ENCODE data around the gene FSD2.

The FSD2 gene

GRCh38 chr15:82781349-82781748 is 24.5 kb downstream of the FSD2 start:
- no peak overlapping the region for H2AFZ ChIP-seq (ENCODE audit: low read length)
- H3K4me2 ChIP-seq (ENCODE audit: low read depth, low read length): no peak overlapping the region
- H4K20me1 ChIP-seq (ENCODE audit: insufficient read depth, low read length): no peaks in the 10 kb centered on the region
- H3K79me2 ChIP-seq (ENCODE audit: low read length): no peaks in the 10 kb centered on the region
- no peak for TF ChIP-seq CTCF (IDR thresholded peaks at IDR 0.05; ENCODE audit: low read length)
- no peak for TF ChIP-seq EZH2phosphoT487 (IDR thresholded peaks at IDR 0.05; ENCODE audit: low read length)
- TF ChIP-seq EZH2 (optimal IDR thresholded peaks at IDR 0.05; ENCODE audit: low read depth, low read length): no peak
- H3K9me2 ChIP-seq (replicated peaks; ENCODE audit: insufficient read depth, low read length): no peaks in the 10 kb centered on the region
- H3K36me3 ChIP-seq (replicated peaks; ENCODE audit: insufficient read depth, low read length): no peaks in the 10 kb centered on the region
- H3K4me1 ChIP-seq (ENCODE audit: low read length): no peaks in the 10 kb centered on the region
- H3F3A ChIP-seq (ENCODE audit: insufficient read depth, low read length): no peaks in the 10 kb centered on the region
- no peaks in the 10 kb centered on the region for H3K9me3 ChIP-seq (replicated peaks; ENCODE audit: insufficient read depth, low read length)
- H3K27ac ChIP-seq (ENCODE audit: low read length): no peak overlapping the region
- DNase-seq: no peak
- H3K27me3 ChIP-seq (replicated peaks; ENCODE audit: insufficient read depth, low read length): no peaks in the 10 kb centered on the region
- H3K4me3 ChIP-seq (ENCODE audit: low read length): no peak overlapping the region
- H3K9ac ChIP-seq (ENCODE audit: low read length): no peak overlapping the region

GRCh38 chr15:82778755-82779154 is 27.1 kb downstream of the FSD2 start:
- Histone ChIP-seq H4K20me1 (ENCODE audit: insufficient read depth, low read length) (no peaks in the 10 kb centered on the region), H3K4me1 (ENCODE audit: low read length) (no peaks in the 10 kb centered on the region), H3K4me2 (ENCODE audit: low read depth, low read length) (no peak overlapping the region), H3K27ac (ENCODE audit: low read length) (no peak overlapping the region), H3K27me3 (replicated peaks; ENCODE audit: insufficient read depth, low read length) (no peaks in the 10 kb centered on the region), H3K9me2 (replicated peaks; ENCODE audit: insufficient read depth, low read length) (no peaks in the 10 kb centered on the region), H3K9ac (ENCODE audit: low read length) (no peak overlapping the region), H3K79me2 (ENCODE audit: low read length) (no peaks in the 10 kb centered on the region), H3F3A (ENCODE audit: insufficient read depth, low read length) (no peaks in the 10 kb centered on the region), H2AFZ (ENCODE audit: low read length) (no peak overlapping the region), H3K4me3 (ENCODE audit: low read length) (no peak overlapping the region), H3K9me3 (replicated peaks; ENCODE audit: insufficient read depth, low read length) (no peaks in the 10 kb centered on the region), H3K36me3 (replicated peaks; ENCODE audit: insufficient read depth, low read length) (no peaks in the 10 kb centered on the region)
- DNase-seq: no peak
- no peak for TF ChIP-seq EZH2 (optimal IDR thresholded peaks at IDR 0.05; ENCODE audit: low read depth, low read length)
- no peak for TF ChIP-seq EZH2phosphoT487 (IDR thresholded peaks at IDR 0.05; ENCODE audit: low read length)
- no peak for TF ChIP-seq CTCF (IDR thresholded peaks at IDR 0.05; ENCODE audit: low read length)

- H2AFZ ChIP-seq (ENCODE audit: low read length): no peak overlapping the region
- no peaks in the 10 kb centered on the region for H3K79me2 ChIP-seq (ENCODE audit: low read length)
- H3K36me3 ChIP-seq (replicated peaks; ENCODE audit: insufficient read depth, low read length): no peaks in the 10 kb centered on the region
- no peak overlapping the region for H3K27ac ChIP-seq (ENCODE audit: low read length)
- no peaks in the 10 kb centered on the region for H3K27me3 ChIP-seq (replicated peaks; ENCODE audit: insufficient read depth, low read length)
- no peaks in the 10 kb centered on the region for H3K9me3 ChIP-seq (replicated peaks; ENCODE audit: insufficient read depth, low read length)
- no peaks in the 10 kb centered on the region for H3K9me2 ChIP-seq (replicated peaks; ENCODE audit: insufficient read depth, low read length)
- H4K20me1 ChIP-seq (ENCODE audit: insufficient read depth, low read length): no peaks in the 10 kb centered on the region
- H3K9ac ChIP-seq (ENCODE audit: low read length): no peak overlapping the region
- no peak for TF ChIP-seq EZH2 (optimal IDR thresholded peaks at IDR 0.05; ENCODE audit: low read depth, low read length)
- H3F3A ChIP-seq (ENCODE audit: insufficient read depth, low read length): no peaks in the 10 kb centered on the region
- H3K4me2 ChIP-seq (ENCODE audit: low read depth, low read length): no peak overlapping the region
- H3K4me1 ChIP-seq (ENCODE audit: low read length): no peaks in the 10 kb centered on the region
- no peak overlapping the region for H3K4me3 ChIP-seq (ENCODE audit: low read length)
- no peak for DNase-seq
These were observed 31.4 kb downstream of the FSD2 start for GRCh38 chr15:82774496-82774895.

- no peaks in the 10 kb centered on the region for H3K79me2 ChIP-seq (ENCODE audit: low read length)
- no peak for TF ChIP-seq CTCF (IDR thresholded peaks at IDR 0.05; ENCODE audit: low read length)
- TF ChIP-seq EZH2 (optimal IDR thresholded peaks at IDR 0.05; ENCODE audit: low read depth, low read length): no peak
- TF ChIP-seq EZH2phosphoT487 (IDR thresholded peaks at IDR 0.05; ENCODE audit: low read length): no peak
These were observed 33.9 kb downstream of the FSD2 start for GRCh38 chr15:82771789-82772607.

More at GRCh38 chr15:82771789-82772607, 33.9 kb downstream of the FSD2 start:
- Histone ChIP-seq H3K4me1 (ENCODE audit: low read length) (no peaks in the 10 kb centered on the region), H3K9me2 (replicated peaks; ENCODE audit: insufficient read depth, low read length) (no peaks in the 10 kb centered on the region), H3K27ac (ENCODE audit: low read length) (no peak overlapping the region), H3K4me3 (ENCODE audit: low read length) (no peak overlapping the region), H3K9ac (ENCODE audit: low read length) (no peak overlapping the region), H3K27me3 (replicated peaks; ENCODE audit: insufficient read depth, low read length) (no peaks in the 10 kb centered on the region), H3K4me2 (ENCODE audit: low read depth, low read length) (no peak overlapping the region), H2AFZ (ENCODE audit: low read length) (no peak overlapping the region), H3F3A (ENCODE audit: insufficient read depth, low read length) (no peaks in the 10 kb centered on the region), H4K20me1 (ENCODE audit: insufficient read depth, low read length) (no peaks in the 10 kb centered on the region), H3K9me3 (replicated peaks; ENCODE audit: insufficient read depth, low read length) (no peaks in the 10 kb centered on the region), H3K36me3 (replicated peaks; ENCODE audit: insufficient read depth, low read length) (no peaks in the 10 kb centered on the region)
- no peak for DNase-seq
